Measurements from ENCODE around the gene IFT20.

Gene IFT20

GRCh38 chr17:28363776-28364650 is 28.7 kb upstream of the IFT20 start:
- H3K4me3 ChIP-seq (ENCODE audit: low read depth, low read length): no peak overlapping the region
- H2AFZ ChIP-seq (ENCODE audit: low read length, unreplicated experiment): no peak overlapping the region
- 0 out of 2 replicates have a peak, but pooled peaks cover 3% of the 10 kb centered on the region for H3K36me3 ChIP-seq (ENCODE audit: insufficient read depth, low read length)
- H3K4me1 ChIP-seq (ENCODE audit: control insufficient read depth, insufficient read depth, low read length, unreplicated experiment): no peaks in the 10 kb centered on the region
- H3K27ac ChIP-seq (ENCODE audit: low read depth, low read length): no peak overlapping the region
- no peaks in the 10 kb centered on the region for H3K27me3 ChIP-seq (ENCODE audit: insufficient read depth, low read length)
- H3K79me2 ChIP-seq (ENCODE audit: control insufficient read depth, insufficient read depth, low read length, unreplicated experiment): peaks cover under 1% of the 10 kb centered on the region

GRCh38 chr17:28363186-28363585 is 27.9 kb upstream of the IFT20 start:
- no peaks in the 10 kb centered on the region for H3K27me3 ChIP-seq (ENCODE audit: insufficient read depth, low read length)
- peaks cover 5% of the 10 kb centered on the region for H3K4me1 ChIP-seq (ENCODE audit: control insufficient read depth, insufficient read depth, low read length, unreplicated experiment)
- H3K36me3 ChIP-seq (ENCODE audit: insufficient read depth, low read length): 0 out of 2 replicates have a peak, but pooled peaks cover 3% of the 10 kb centered on the region
- H3K79me2 ChIP-seq (ENCODE audit: control insufficient read depth, insufficient read depth, low read length, unreplicated experiment): peaks cover 9% of the 10 kb centered on the region
- no peak overlapping the region for H3K4me3 ChIP-seq (ENCODE audit: low read depth, low read length)
- no peak overlapping the region for H2AFZ ChIP-seq (ENCODE audit: low read length, unreplicated experiment)
- H3K27ac ChIP-seq (ENCODE audit: low read depth, low read length): no peak overlapping the region

GRCh38 chr17:28357901-28358197 is 22.6 kb upstream of the IFT20 start:
- peak overlapping the region; percentile 88 for H2AFZ ChIP-seq (ENCODE audit: low read length, unreplicated experiment)
- H3K4me3 ChIP-seq (ENCODE audit: low read depth, low read length): peak overlapping the region; percentile 93
- H3K27me3 ChIP-seq (ENCODE audit: insufficient read depth, low read length): no peaks in the 10 kb centered on the region
- H3K79me2 ChIP-seq (ENCODE audit: control insufficient read depth, insufficient read depth, low read length, unreplicated experiment): peaks cover 32% of the 10 kb centered on the region
- peaks cover 17% of the 10 kb centered on the region for H3K4me1 ChIP-seq (ENCODE audit: control insufficient read depth, insufficient read depth, low read length, unreplicated experiment)
- H3K36me3 ChIP-seq (ENCODE audit: insufficient read depth, low read length): peaks cover 21% of the 10 kb centered on the region; the same call in 1 of the 2 replicates
- H3K27ac ChIP-seq (ENCODE audit: low read depth, low read length): peak overlapping the region; percentile 29; the same call in 1 of the 2 replicates

- Histone ChIP-seq H3K79me2 (ENCODE audit: control insufficient read depth, insufficient read depth, low read length, unreplicated experiment) (peaks cover 32% of the 10 kb centered on the region), H3K27me3 (ENCODE audit: insufficient read depth, low read length) (no peaks in the 10 kb centered on the region), H3K36me3 (ENCODE audit: insufficient read depth, low read length) (peaks cover 22% of the 10 kb centered on the region; the same call in 1 of the 2 replicates), H3K4me1 (ENCODE audit: control insufficient read depth, insufficient read depth, low read length, unreplicated experiment) (peaks cover 17% of the 10 kb centered on the region), H3K27ac (ENCODE audit: low read depth, low read length) (peak within 1 kb of the TSS; percentile 44; the same call in 1 of the 2 replicates), H3K4me3 (ENCODE audit: low read depth, low read length) (peak within 1 kb of the TSS; percentile 93), H2AFZ (ENCODE audit: low read length, unreplicated experiment) (peak within 1 kb of the TSS; percentile 88)
Measured at GRCh38 chr17:28357061-28357900, 22.0 kb upstream of the IFT20 start, which contains the start of gene POLDIP2. Gene POLDIP2 (minus strand): TSS chr17:28357527. CDS start chr17:28357448, 79 bp downstream.

- Histone ChIP-seq H3K79me2 (ENCODE audit: control insufficient read depth, insufficient read depth, low read length, unreplicated experiment) (no peaks in the 10 kb centered on the region), H3K4me1 (ENCODE audit: control insufficient read depth, insufficient read depth, low read length, unreplicated experiment) (peaks cover 29% of the 10 kb centered on the region), H3K4me3 (ENCODE audit: low read depth, low read length) (no peak overlapping the region), H3K27me3 (ENCODE audit: insufficient read depth, low read length) (no peaks in the 10 kb centered on the region), H2AFZ (ENCODE audit: low read length, unreplicated experiment) (no peak overlapping the region), H3K36me3 (ENCODE audit: insufficient read depth, low read length) (peaks cover 41% of the 10 kb centered on the region), H3K27ac (ENCODE audit: low read depth, low read length) (no peak overlapping the region)
Measured at GRCh38 chr17:28350271-28350670, 15.0 kb upstream of the IFT20 start.

GRCh38 chr17:28348979-28349378 is 13.7 kb upstream of the IFT20 start:
- Histone ChIP-seq H3K36me3 (ENCODE audit: insufficient read depth, low read length) (peaks cover 44% of the 10 kb centered on the region), H3K79me2 (ENCODE audit: control insufficient read depth, insufficient read depth, low read length, unreplicated experiment) (no peaks in the 10 kb centered on the region), H2AFZ (ENCODE audit: low read length, unreplicated experiment) (no peak overlapping the region), H3K4me1 (ENCODE audit: control insufficient read depth, insufficient read depth, low read length, unreplicated experiment) (peaks cover 29% of the 10 kb centered on the region), H3K27ac (ENCODE audit: low read depth, low read length) (no peak overlapping the region), H3K27me3 (ENCODE audit: insufficient read depth, low read length) (no peaks in the 10 kb centered on the region), H3K4me3 (ENCODE audit: low read depth, low read length) (no peak overlapping the region)

- H3K27me3 ChIP-seq (ENCODE audit: insufficient read depth, low read length): no peaks in the 10 kb centered on the region
- H3K27ac ChIP-seq (ENCODE audit: low read depth, low read length): peak overlapping the region; percentile 75
- peaks cover 29% of the 10 kb centered on the region for H3K4me1 ChIP-seq (ENCODE audit: control insufficient read depth, insufficient read depth, low read length, unreplicated experiment)
- H3K4me3 ChIP-seq (ENCODE audit: low read depth, low read length): no peak overlapping the region; the same call in 1 of the 2 replicates
- peaks cover 42% of the 10 kb centered on the region for H3K36me3 ChIP-seq (ENCODE audit: insufficient read depth, low read length)
- no peaks in the 10 kb centered on the region for H3K79me2 ChIP-seq (ENCODE audit: control insufficient read depth, insufficient read depth, low read length, unreplicated experiment)
- no peak overlapping the region for H2AFZ ChIP-seq (ENCODE audit: low read length, unreplicated experiment)
Measured at GRCh38 chr17:28347261-28347891, 12.1 kb upstream of the IFT20 start.

- H3K4me1 ChIP-seq (ENCODE audit: control insufficient read depth, insufficient read depth, low read length, unreplicated experiment): peaks cover 29% of the 10 kb centered on the region
- H3K27ac ChIP-seq (ENCODE audit: low read depth, low read length): peak overlapping the region; percentile 75
- H3K4me3 ChIP-seq (ENCODE audit: low read depth, low read length): no peak overlapping the region; the same call in 1 of the 2 replicates
- H2AFZ ChIP-seq (ENCODE audit: low read length, unreplicated experiment): no peak overlapping the region
- no peaks in the 10 kb centered on the region for H3K79me2 ChIP-seq (ENCODE audit: control insufficient read depth, insufficient read depth, low read length, unreplicated experiment)
- H3K36me3 ChIP-seq (ENCODE audit: insufficient read depth, low read length): peaks cover 40% of the 10 kb centered on the region
- no peaks in the 10 kb centered on the region for H3K27me3 ChIP-seq (ENCODE audit: insufficient read depth, low read length)
Measured at GRCh38 chr17:28346746-28347246, 11.5 kb upstream of the IFT20 start.

GRCh38 chr17:28346199-28346580 is 10.9 kb upstream of the IFT20 start:
- H2AFZ ChIP-seq (ENCODE audit: low read length, unreplicated experiment): no peak overlapping the region
- peaks cover 29% of the 10 kb centered on the region for H3K4me1 ChIP-seq (ENCODE audit: control insufficient read depth, insufficient read depth, low read length, unreplicated experiment)
- H3K4me3 ChIP-seq (ENCODE audit: low read depth, low read length): no peak overlapping the region
- peak overlapping the region; percentile 75 for H3K27ac ChIP-seq (ENCODE audit: low read depth, low read length)
- no peaks in the 10 kb centered on the region for H3K79me2 ChIP-seq (ENCODE audit: control insufficient read depth, insufficient read depth, low read length, unreplicated experiment)
- peaks cover 40% of the 10 kb centered on the region for H3K36me3 ChIP-seq (ENCODE audit: insufficient read depth, low read length)
- no peaks in the 10 kb centered on the region for H3K27me3 ChIP-seq (ENCODE audit: insufficient read depth, low read length)
